ENCODE measurements around the gene FBXO27.

The FBXO27 gene

GRCh38 chr19:39054091-39054470 is 21.7 kb upstream of the FBXO27 start:
- no peak for TF ChIP-seq CTCF (IDR thresholded peaks at IDR 0.05)
- H3K27ac ChIP-seq, result no peak overlapping the region

GRCh38 chr19:39053276-39054090 is 21.1 kb upstream of the FBXO27 start:
- Histone ChIP-seq H3K27ac (no peak overlapping the region), H3K4me3 (no peak overlapping the region)
- DNase-seq (ENCODE audit: low spot score), result no peak
- TF ChIP-seq CTCF (IDR thresholded peaks at IDR 0.05), result no peak

More at GRCh38 chr19:39054091-39054470, 21.7 kb upstream of the FBXO27 start:
- no peak overlapping the region for H3K4me3 ChIP-seq
- DNase-seq (ENCODE audit: low spot score), result no peak

GRCh38 chr19:39052846-39053245 is 20.5 kb upstream of the FBXO27 start:
- DNase-seq (ENCODE audit: low spot score), result no peak
- Histone ChIP-seq H3K27ac (no peak overlapping the region), H3K4me3 (no peak overlapping the region)
- TF ChIP-seq CTCF (IDR thresholded peaks at IDR 0.05), result no peak

- Histone ChIP-seq H3K27ac (no peak overlapping the region), H3K4me3 (no peak overlapping the region)
- DNase-seq (ENCODE audit: low spot score), result no peak
- peak; percentile 62 for TF ChIP-seq CTCF (IDR thresholded peaks at IDR 0.05)
Measured at GRCh38 chr19:39052243-39052746, 19.9 kb upstream of the FBXO27 start.

- Histone ChIP-seq H3K4me3 (no peak overlapping the region), H3K27ac (no peak overlapping the region)
- TF ChIP-seq CTCF (IDR thresholded peaks at IDR 0.05), result no peak
- DNase-seq (ENCODE audit: low spot score), result no peak
Measured at GRCh38 chr19:39047073-39047472, 14.7 kb upstream of the FBXO27 start.

- no peak overlapping the region for H3K4me3 ChIP-seq
- no peak for DNase-seq (ENCODE audit: low spot score)
- no peak for TF ChIP-seq CTCF (IDR thresholded peaks at IDR 0.05)
- H3K27ac ChIP-seq, result no peak overlapping the region
Measured at GRCh38 chr19:39046037-39046821, 13.9 kb upstream of the FBXO27 start.

Data from coronary artery (tissue), 2 donors.